Keratinocyte (primary cell): Measurements from ENCODE around the gene SDHC. TPM values are rescaled to one million over a fixed set of nuclear protein-coding genes. Genes with fewer than 3 reads are reported as not detected.
"Not testable (repeated sequence)": the region's sequence is repeated elsewhere in the genome, so short reads cannot be mapped to it uniquely, and the experiment has no call there.

ENCODE experiments used
- DNase-seq: peaks from one replicate; pipeline ENCODE4 v3.0.0-alpha.2; 2011; ENCODE audit warnings: low read depth, missing footprints, low spot score
- FAIRE-seq: peaks from 2 replicates; lab custom pipeline; 2011; peaks lifted over from hg19 to GRCh38; lab: Jason Lieb, UNC
- H2AFZ ChIP-seq: 2 replicates; pipeline ENCODE4 v1.6.0; 2012; ENCODE audit warnings: low read length, control low read depth, inconsistent platforms; ENCODE audit not compliant: control insufficient read depth
- H3K27ac ChIP-seq: 2 replicates; pipeline ENCODE4 v1.5.1; 2011; ENCODE audit warnings: low read length; ENCODE audit not compliant: control insufficient read depth, insufficient read depth
- H3K27me3 ChIP-seq: 3 replicates; pipeline ENCODE4 v1.6.0; 2011; ENCODE audit warnings: low read length; ENCODE audit not compliant: control insufficient read depth, insufficient read depth; ENCODE audit errors: extremely low read depth
- H3K36me3 ChIP-seq, 2 experiments: 2 replicates in 1 of 2; 3 replicates in 1 of 2; pipeline ENCODE4 v1.5.1; 2011; ENCODE audit warnings: low read length in 2 of 2, mild to moderate bottlenecking in 1 of 2; ENCODE audit not compliant: control insufficient read depth in 2 of 2, insufficient read depth in 2 of 2; ENCODE audit errors: extremely low read depth in 1 of 2
- H3K4me1 ChIP-seq: 3 replicates; pipeline ENCODE4 v1.5.1; 2011; ENCODE audit warnings: low read length; ENCODE audit not compliant: control insufficient read depth, insufficient read depth; ENCODE audit errors: extremely low read depth
- H3K4me2 ChIP-seq: 3 replicates; pipeline ENCODE4 v1.6.0; 2011; ENCODE audit warnings: low read depth, low read length; ENCODE audit not compliant: control insufficient read depth, insufficient read depth; ENCODE audit errors: extremely low read depth
- H3K4me3 ChIP-seq, 3 experiments: fragments of 200-600 bp in 1 of 3; sonication (generic) in 1 of 3; 2 replicates in 2 of 3; 3 replicates in 1 of 3; pipeline ENCODE4 v1.5.1; 2011 to 2016; ENCODE audit warnings: low read length in 3 of 3, mild to moderate bottlenecking in 3 of 3, control low read depth in 2 of 3, inconsistent platforms in 1 of 3, low read depth in 1 of 3, mixed read lengths in 1 of 3, mixed run types in 1 of 3, moderate library complexity in 1 of 3; ENCODE audit not compliant: control insufficient read depth in 2 of 3, insufficient read depth in 2 of 3; ENCODE audit errors: extremely low read depth in 1 of 3
- H3K79me2 ChIP-seq: 2 replicates; pipeline ENCODE4 v1.6.0; 2012; ENCODE audit warnings: low read length; ENCODE audit not compliant: control insufficient read depth, insufficient read depth
- H3K9ac ChIP-seq: 3 replicates; pipeline ENCODE4 v1.6.0; 2011; ENCODE audit warnings: low read length; ENCODE audit not compliant: control insufficient read depth, insufficient read depth; ENCODE audit errors: extremely low read depth
- H3K9me1 ChIP-seq: 3 replicates; pipeline ENCODE4 v1.6.0; 2011; ENCODE audit warnings: low read length; ENCODE audit not compliant: control insufficient read depth, insufficient read depth; ENCODE audit errors: extremely low read depth
- H3K9me3 ChIP-seq: 2 replicates; pipeline ENCODE4 v1.5.1; 2012; ENCODE audit warnings: low read depth, low read length; ENCODE audit not compliant: control insufficient read depth
- H4K20me1 ChIP-seq: 3 replicates; pipeline ENCODE4 v1.6.0; 2011; ENCODE audit warnings: low read length; ENCODE audit not compliant: control insufficient read depth, insufficient read depth; ENCODE audit errors: extremely low read depth
- CTCF ChIP-seq, 3 experiments: IDR thresholded peaks in 1 of 3; conservative IDR thresholded peaks in 1 of 3; optimal IDR thresholded peaks in 1 of 3; 2 replicates in 2 of 3; 3 replicates in 1 of 3; pipeline versions ENCODE3 to v1.5.1; 2011; ENCODE audit warnings: low read length in 3 of 3, mild to moderate bottlenecking in 3 of 3, moderate library complexity in 2 of 3, control low read depth in 1 of 3, inconsistent platforms in 1 of 3; ENCODE audit not compliant: insufficient read depth in 2 of 3; ENCODE audit errors: extremely low read depth in 1 of 3
- EZH2 ChIP-seq: IDR thresholded peaks from one replicate; pipeline ENCODE4 v1.6.1; 2012; ENCODE audit warnings: inconsistent platforms, mild to moderate bottlenecking, low read length, moderate library complexity
- dilution Hi-C: fragments of 300-500 bp; cut with MboI; formaldehyde crosslinking; loops from one replicate; pipeline ENCODE4 v1.7.0; 2020; ENCODE audit warnings: low sequenced_read_pairs; ENCODE audit not compliant: extremely low pct_ligation_motif_present
- polyA plus RNA-seq, 5 experiments: library from polyadenylated mRNA; depleted of rRNA in 3 of 5; stranded (reverse) in 3 of 5; stranded (forward) in 1 of 5; unstranded in 1 of 5; fragments of >200 nt; gene quantifications; 1 replicate in 1 of 5; 2 replicates in 3 of 5; 3 replicates in 1 of 5; pipeline versions ENCODE4 v1.2.1 to v1.2.3, GENCODE V29; 2011 to 2012; ENCODE audit warnings: missing spikeins in 2 of 5, low read depth in 1 of 5, low replicate concordance in 1 of 5

The SDHC gene
- polyA plus RNA-seq, 1 donor (not counting 4 experiments of a cell fraction or from before 2014, with no cell fraction given): 401 TPM

DNA sequence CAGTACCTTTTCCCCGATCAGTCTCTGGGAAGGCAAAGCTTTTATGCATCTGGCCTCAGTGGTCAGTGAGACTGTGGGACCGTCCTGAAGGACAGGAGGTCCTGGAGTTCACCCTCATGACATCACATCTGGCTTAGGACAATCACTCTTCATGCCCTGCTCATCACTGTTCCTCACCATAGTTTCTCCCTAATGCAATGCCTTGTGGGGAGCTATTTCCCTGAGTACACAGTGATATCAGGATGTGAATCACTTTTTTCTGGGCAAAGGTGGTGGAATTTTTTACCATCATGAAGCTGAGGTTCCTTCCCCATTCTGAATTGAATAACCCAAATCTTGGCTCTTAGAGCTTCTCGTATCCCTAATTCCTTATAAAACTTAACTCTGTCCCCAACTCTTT, 88.3 kb downstream of the SDHC start:
- H3K4me3 ChIP-seq: no peak overlapping the region
- H3K4me1 ChIP-seq: peaks cover 6% of the 10 kb centered on the region
- no peak overlapping the region for H3K4me2 ChIP-seq
- H3K9me1 ChIP-seq: no peaks in the 10 kb centered on the region
- H4K20me1 ChIP-seq: no peaks in the 10 kb centered on the region
- no peak overlapping the region for H2AFZ ChIP-seq
- TF ChIP-seq CTCF (optimal IDR thresholded peaks at IDR 0.05 in 1 of 3, IDR thresholded peaks at IDR 0.05 in 1 of 3, conservative IDR thresholded peaks at IDR 0.05 in 1 of 3; ENCODE audit: extremely low read depth in 1 of 3, insufficient read depth in 2 of 3, low read length in 3 of 3) (no peak), EZH2 (no peak)
- H3K79me2 ChIP-seq: no peaks in the 10 kb centered on the region
- H3K27me3 ChIP-seq: no peaks in the 10 kb centered on the region
- DNase-seq (no peak), FAIRE-seq (peak; percentile 70)
- H3K36me3 ChIP-seq: no peaks in the 10 kb centered on the region
- H3K27ac ChIP-seq: no peak overlapping the region
- no peaks in the 10 kb centered on the region for H3K9me3 ChIP-seq
- dilution Hi-C loops: no loop called here
- no peak overlapping the region for H3K9ac ChIP-seq

DNA sequence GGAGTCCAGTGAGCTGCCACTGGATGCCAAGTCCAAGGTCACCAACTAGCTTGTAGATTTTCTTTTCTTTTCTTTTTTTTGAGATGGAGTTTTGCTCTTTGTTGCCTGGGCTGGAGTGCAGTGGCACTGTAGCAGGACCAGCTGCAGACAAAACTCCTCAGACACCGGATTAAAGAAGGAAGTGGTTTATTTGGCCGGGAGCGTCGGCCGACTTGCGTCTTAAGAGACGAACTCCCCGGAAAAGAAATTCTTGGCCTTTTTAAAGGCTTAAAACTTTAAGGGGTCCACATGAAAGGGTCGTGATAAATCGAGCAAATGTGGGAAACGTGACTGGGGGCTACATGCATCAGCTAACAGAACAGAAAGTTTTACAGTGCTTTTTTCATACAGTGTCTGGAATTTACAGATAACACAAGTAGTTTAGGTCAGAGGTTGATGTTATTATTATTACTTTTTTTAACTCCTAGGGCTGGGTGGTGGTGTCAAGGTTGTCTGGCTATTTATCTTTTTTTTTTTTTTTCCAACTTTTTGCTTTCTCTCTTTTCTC, 89.9 kb downstream of the SDHC start:
- Histone ChIP-seq H3K4me1 (peaks cover under 1% of the 10 kb centered on the region), H3K27ac (no peak overlapping the region), H3K4me2 (no peak overlapping the region), H4K20me1 (no peaks in the 10 kb centered on the region), H3K4me3 (no peak overlapping the region), H2AFZ (no peak overlapping the region), H3K9me1 (no peaks in the 10 kb centered on the region), H3K9me3 (no peaks in the 10 kb centered on the region), H3K79me2 (no peaks in the 10 kb centered on the region), H3K9ac (no peak overlapping the region), H3K27me3 (no peaks in the 10 kb centered on the region), H3K36me3 (no peaks in the 10 kb centered on the region)
- dilution Hi-C loops: no loop called here
- no peak for DNase-seq
- no peak for FAIRE-seq
- no peak for TF ChIP-seq CTCF (optimal IDR thresholded peaks at IDR 0.05 in 1 of 3, IDR thresholded peaks at IDR 0.05 in 1 of 3, conservative IDR thresholded peaks at IDR 0.05 in 1 of 3; ENCODE audit: extremely low read depth in 1 of 3, insufficient read depth in 2 of 3, low read length in 3 of 3)
- no peak for TF ChIP-seq EZH2

GRCh38 chr1:161406551-161406950, 92.4 kb downstream of the SDHC start:
- H3K27me3 ChIP-seq, H3K27ac ChIP-seq, dilution Hi-C loops, H3K79me2 ChIP-seq, DNase-seq, H2AFZ ChIP-seq, H4K20me1 ChIP-seq, FAIRE-seq, H3K9me3 ChIP-seq, H3K4me1 ChIP-seq, H3K9me1 ChIP-seq, H3K36me3 ChIP-seq, H3K4me3 ChIP-seq, H3K9ac ChIP-seq, H3K4me2 ChIP-seq: not testable (repeated sequence)
